Omental fat pad (tissue), 4 donors: Measurements from ENCODE around the gene DSCAM. TPM values are rescaled to one million over a fixed set of nuclear protein-coding genes. Genes with fewer than 3 reads are reported as not detected.

Source experiments
- ATAC-seq: fragments of 150-250 bp; one replicate; pipeline ENCODE4 v1.9.1; 2016; ENCODE audit warnings: mild to moderate bottlenecking, moderate library complexity; ENCODE audit not compliant: low FRiP score
- DNase-seq: peaks from one replicate; pipeline ENCODE4 v3.0.0-alpha.2; 2019; ENCODE audit warnings: low spot score
- CTCF ChIP-seq, 3 donors: fragments of 450-650 bp; IDR thresholded peaks; one replicate each; pipeline ENCODE4 v1.5.1; 2016 to 2017; ENCODE audit warnings: antibody characterized with exemption in 3 of 3, mild to moderate bottlenecking in 3 of 3, moderate library complexity in 2 of 3
- total RNA-seq, 4 donors: library from RNA; depleted of rRNA; stranded (reverse); fragments of >200 nt; gene quantifications; one replicate each; pipeline ENCODE4 v1.1.0, GENCODE V29; 2016

The DSCAM gene
- total RNA-seq, 4 donors from 2014 or later = 0.16 TPM; not detected in 3

GRCh38 chr21:40422896-40423635, 423.9 kb downstream of the DSCAM start:
- ATAC-seq (no peak), DNase-seq (no peak)
- TF ChIP-seq CTCF (IDR thresholded peaks at IDR 0.05) = no peak

- no peak for ATAC-seq
- TF ChIP-seq CTCF (IDR thresholded peaks at IDR 0.05) = no peak
- DNase-seq = no peak
These were observed 425.8 kb downstream of the DSCAM start for GRCh38 chr21:40421121-40421520.

- ATAC-seq = no peak
- no peak for TF ChIP-seq CTCF (IDR thresholded peaks at IDR 0.05)
- DNase-seq = no peak
These were observed 430.4 kb downstream of the DSCAM start for GRCh38 chr21:40416572-40416971.

- ATAC-seq (no peak), DNase-seq (no peak)
- TF ChIP-seq CTCF (IDR thresholded peaks at IDR 0.05) = no peak
These were observed 438.4 kb downstream of the DSCAM start for GRCh38 chr21:40408561-40408960.

GRCh38 chr21:40404396-40404800, 442.6 kb downstream of the DSCAM start:
- no peak for TF ChIP-seq CTCF (IDR thresholded peaks at IDR 0.05)

GRCh38 chr21:40402884-40403582, 443.9 kb downstream of the DSCAM start:
- ATAC-seq (no peak), DNase-seq (no peak)
- no peak for TF ChIP-seq CTCF (IDR thresholded peaks at IDR 0.05)

More at GRCh38 chr21:40404396-40404800, 442.6 kb downstream of the DSCAM start:
- ATAC-seq = no peak
- no peak for DNase-seq

GRCh38 chr21:40395732-40396131, 451.2 kb downstream of the DSCAM start:
- DNase-seq (no peak), ATAC-seq (no peak)
- TF ChIP-seq CTCF (IDR thresholded peaks at IDR 0.05) = no peak
